ENCODE data around the gene SLC16A5.

DNA sequence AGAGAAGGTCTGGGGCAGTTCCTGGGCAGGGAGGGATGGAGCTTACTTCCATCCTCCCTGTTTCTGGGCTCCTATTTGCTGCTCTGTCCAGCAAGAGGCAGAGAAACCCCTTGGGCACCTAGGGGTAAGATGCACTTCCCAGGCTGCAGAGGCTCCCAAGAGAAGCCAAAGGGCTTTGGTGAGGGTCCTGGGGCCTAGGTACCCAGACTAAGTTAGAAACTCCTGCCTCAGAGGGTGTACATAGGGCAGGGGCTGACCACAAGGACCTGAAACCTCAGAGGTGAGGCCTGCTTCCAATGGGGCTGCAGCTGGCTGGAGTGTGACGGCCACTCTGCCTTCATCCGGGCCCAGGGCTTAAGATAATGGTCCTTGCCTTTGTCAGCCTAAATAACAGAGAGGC, 20.4 kb downstream of the SLC16A5 start:
- TF ChIP-seq, protein P1, sequence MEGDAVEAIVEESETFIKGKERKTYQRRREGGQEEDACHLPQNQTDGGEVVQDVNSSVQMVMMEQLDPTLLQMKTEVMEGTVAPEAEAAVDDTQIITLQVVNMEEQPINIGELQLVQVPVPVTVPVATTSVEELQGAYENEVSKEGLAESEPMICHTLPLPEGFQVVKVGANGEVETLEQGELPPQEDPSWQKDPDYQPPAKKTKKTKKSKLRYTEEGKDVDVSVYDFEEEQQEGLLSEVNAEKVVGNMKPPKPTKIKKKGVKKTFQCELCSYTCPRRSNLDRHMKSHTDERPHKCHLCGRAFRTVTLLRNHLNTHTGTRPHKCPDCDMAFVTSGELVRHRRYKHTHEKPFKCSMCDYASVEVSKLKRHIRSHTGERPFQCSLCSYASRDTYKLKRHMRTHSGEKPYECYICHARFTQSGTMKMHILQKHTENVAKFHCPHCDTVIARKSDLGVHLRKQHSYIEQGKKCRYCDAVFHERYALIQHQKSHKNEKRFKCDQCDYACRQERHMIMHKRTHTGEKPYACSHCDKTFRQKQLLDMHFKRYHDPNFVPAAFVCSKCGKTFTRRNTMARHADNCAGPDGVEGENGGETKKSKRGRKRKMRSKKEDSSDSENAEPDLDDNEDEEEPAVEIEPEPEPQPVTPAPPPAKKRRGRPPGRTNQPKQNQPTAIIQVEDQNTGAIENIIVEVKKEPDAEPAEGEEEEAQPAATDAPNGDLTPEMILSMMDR (IDR thresholded peaks at IDR 0.05): no peak
- TF ChIP-seq EP300 (IDR thresholded peaks at IDR 0.05): no peak
